Uterus (tissue), 2 donors: ENCODE results near the gene TRIP10.

Source experiments
- POLR2A ChIP-seq, 2 donors: fragments of 450-650 bp; IDR thresholded peaks; one replicate each; pipeline ENCODE4 v1.6.1; 2016; ENCODE audit warnings: antibody characterized with exemption in 2 of 2, mild to moderate bottlenecking in 1 of 2, moderate library complexity in 1 of 2
- TF ChIP-seq, protein P1 (sequence below), 4 experiments: fragments of 200-600 bp in 2 of 4; fragments of 450-650 bp in 2 of 4; sonication (generic) in 2 of 4; IDR thresholded peaks; one replicate each; pipeline ENCODE4 v1.5.1; 2016 to 2019; ENCODE audit warnings: antibody characterized with exemption in 4 of 4, mild to moderate bottlenecking in 2 of 4, moderate library complexity in 1 of 4

DNA sequence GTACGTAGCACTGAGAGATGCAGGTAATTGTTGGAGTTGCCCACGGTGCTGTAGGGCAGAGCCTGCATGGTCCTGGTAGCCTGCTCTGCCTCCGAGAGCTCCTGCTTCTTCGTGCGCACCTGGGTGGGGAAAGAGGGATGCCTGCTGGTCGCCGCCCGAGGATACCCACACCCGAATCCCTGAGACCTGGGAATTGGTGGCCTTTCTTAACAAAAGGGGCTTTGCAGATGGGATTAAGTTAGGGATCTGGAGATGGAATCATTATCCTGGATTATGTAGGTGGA, 28.5 kb upstream of the TRIP10 start:
- TF ChIP-seq, protein P1, sequence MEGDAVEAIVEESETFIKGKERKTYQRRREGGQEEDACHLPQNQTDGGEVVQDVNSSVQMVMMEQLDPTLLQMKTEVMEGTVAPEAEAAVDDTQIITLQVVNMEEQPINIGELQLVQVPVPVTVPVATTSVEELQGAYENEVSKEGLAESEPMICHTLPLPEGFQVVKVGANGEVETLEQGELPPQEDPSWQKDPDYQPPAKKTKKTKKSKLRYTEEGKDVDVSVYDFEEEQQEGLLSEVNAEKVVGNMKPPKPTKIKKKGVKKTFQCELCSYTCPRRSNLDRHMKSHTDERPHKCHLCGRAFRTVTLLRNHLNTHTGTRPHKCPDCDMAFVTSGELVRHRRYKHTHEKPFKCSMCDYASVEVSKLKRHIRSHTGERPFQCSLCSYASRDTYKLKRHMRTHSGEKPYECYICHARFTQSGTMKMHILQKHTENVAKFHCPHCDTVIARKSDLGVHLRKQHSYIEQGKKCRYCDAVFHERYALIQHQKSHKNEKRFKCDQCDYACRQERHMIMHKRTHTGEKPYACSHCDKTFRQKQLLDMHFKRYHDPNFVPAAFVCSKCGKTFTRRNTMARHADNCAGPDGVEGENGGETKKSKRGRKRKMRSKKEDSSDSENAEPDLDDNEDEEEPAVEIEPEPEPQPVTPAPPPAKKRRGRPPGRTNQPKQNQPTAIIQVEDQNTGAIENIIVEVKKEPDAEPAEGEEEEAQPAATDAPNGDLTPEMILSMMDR (IDR thresholded peaks at IDR 0.05): no peak
- TF ChIP-seq POLR2A (IDR thresholded peaks at IDR 0.05): no peak
